ENCODE measurements around the gene CHST3. TPM values are rescaled to one million over a fixed set of nuclear protein-coding genes. Genes with fewer than 3 reads are reported as not detected.

CHST3 gene
- polyA plus RNA-seq, 1 donor (not counting 4 experiments of a cell fraction or from before 2014, with no cell fraction given) = 12.0 TPM

GRCh38 chr10:72034040-72034499 is 69.9 kb downstream of the CHST3 start:
- no peaks in the 10 kb centered on the region for H3K9me1 ChIP-seq (ENCODE audit: control insufficient read depth, extremely low read depth, insufficient read depth, low read length)
- no peak for DNase-seq (ENCODE audit: low read depth, low spot score)
- H3K36me3 ChIP-seq (ENCODE audit: control insufficient read depth in 2 of 2, extremely low read depth in 1 of 2, insufficient read depth in 2 of 2, low read length in 2 of 2) = no peaks in the 10 kb centered on the region
- dilution Hi-C loops (cut with MboI; ENCODE audit: extremely low pct_ligation_motif_present, low sequenced_read_pairs) = no loop called here
- no peaks in the 10 kb centered on the region for H3K9me3 ChIP-seq (ENCODE audit: control insufficient read depth, low read depth, low read length)
- no peaks in the 10 kb centered on the region for H3K4me1 ChIP-seq (ENCODE audit: control insufficient read depth, extremely low read depth, insufficient read depth, low read length)
- H2AFZ ChIP-seq (ENCODE audit: control insufficient read depth, low read length) = no peak overlapping the region
- no peaks in the 10 kb centered on the region for H3K79me2 ChIP-seq (ENCODE audit: control insufficient read depth, insufficient read depth, low read length)
- H3K9ac ChIP-seq (ENCODE audit: control insufficient read depth, extremely low read depth, insufficient read depth, low read length) = no peak overlapping the region
- no peaks in the 10 kb centered on the region for H4K20me1 ChIP-seq (ENCODE audit: control insufficient read depth, extremely low read depth, insufficient read depth, low read length)
- no peak overlapping the region for H3K4me2 ChIP-seq (ENCODE audit: control insufficient read depth, extremely low read depth, insufficient read depth, low read depth, low read length)
- no peak for FAIRE-seq
- no peaks in the 10 kb centered on the region for H3K27me3 ChIP-seq (ENCODE audit: control insufficient read depth, extremely low read depth, insufficient read depth, low read length)
- H3K27ac ChIP-seq (ENCODE audit: control insufficient read depth, insufficient read depth, low read length) = no peak overlapping the region
- TF ChIP-seq, protein P1, sequence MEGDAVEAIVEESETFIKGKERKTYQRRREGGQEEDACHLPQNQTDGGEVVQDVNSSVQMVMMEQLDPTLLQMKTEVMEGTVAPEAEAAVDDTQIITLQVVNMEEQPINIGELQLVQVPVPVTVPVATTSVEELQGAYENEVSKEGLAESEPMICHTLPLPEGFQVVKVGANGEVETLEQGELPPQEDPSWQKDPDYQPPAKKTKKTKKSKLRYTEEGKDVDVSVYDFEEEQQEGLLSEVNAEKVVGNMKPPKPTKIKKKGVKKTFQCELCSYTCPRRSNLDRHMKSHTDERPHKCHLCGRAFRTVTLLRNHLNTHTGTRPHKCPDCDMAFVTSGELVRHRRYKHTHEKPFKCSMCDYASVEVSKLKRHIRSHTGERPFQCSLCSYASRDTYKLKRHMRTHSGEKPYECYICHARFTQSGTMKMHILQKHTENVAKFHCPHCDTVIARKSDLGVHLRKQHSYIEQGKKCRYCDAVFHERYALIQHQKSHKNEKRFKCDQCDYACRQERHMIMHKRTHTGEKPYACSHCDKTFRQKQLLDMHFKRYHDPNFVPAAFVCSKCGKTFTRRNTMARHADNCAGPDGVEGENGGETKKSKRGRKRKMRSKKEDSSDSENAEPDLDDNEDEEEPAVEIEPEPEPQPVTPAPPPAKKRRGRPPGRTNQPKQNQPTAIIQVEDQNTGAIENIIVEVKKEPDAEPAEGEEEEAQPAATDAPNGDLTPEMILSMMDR (optimal IDR thresholded peaks at IDR 0.05 in 1 of 3, IDR thresholded peaks at IDR 0.05 in 1 of 3, conservative IDR thresholded peaks at IDR 0.05 in 1 of 3; ENCODE audit: extremely low read depth in 1 of 3, insufficient read depth in 2 of 3, low read length in 3 of 3) = no peak
- no peak for TF ChIP-seq EZH2 (IDR thresholded peaks at IDR 0.05; ENCODE audit: low read length)
- no peak overlapping the region for H3K4me3 ChIP-seq (ENCODE audit: control insufficient read depth in 2 of 3, extremely low read depth in 1 of 3, insufficient read depth in 2 of 3, low read depth in 1 of 3, low read length in 3 of 3)

DNA sequence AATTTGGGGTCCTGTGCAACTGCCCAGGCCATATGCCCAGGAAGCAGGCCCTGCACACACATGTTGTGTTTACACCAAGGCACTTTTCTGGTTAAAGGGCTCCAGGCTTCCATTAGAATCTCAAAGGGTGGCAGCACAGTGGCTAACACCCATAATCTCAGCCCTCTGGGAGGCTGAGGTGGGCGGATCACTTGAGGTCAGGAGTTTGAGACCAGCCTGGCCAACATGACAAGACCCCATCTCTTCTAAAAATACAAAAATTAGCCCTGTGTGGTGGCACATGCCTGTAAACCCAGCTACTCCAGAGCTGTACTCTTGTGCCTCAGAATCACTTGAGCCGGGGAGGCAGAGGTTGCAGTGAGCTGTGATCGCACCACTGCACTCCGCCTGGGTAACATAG is 70.6 kb downstream of the CHST3 start:
- no peak for FAIRE-seq
- Histone ChIP-seq H2AFZ (ENCODE audit: control insufficient read depth, low read length) (no peak overlapping the region), H4K20me1 (ENCODE audit: control insufficient read depth, extremely low read depth, insufficient read depth, low read length) (no peaks in the 10 kb centered on the region), H3K9me1 (ENCODE audit: control insufficient read depth, extremely low read depth, insufficient read depth, low read length) (no peaks in the 10 kb centered on the region), H3K4me3 (ENCODE audit: control insufficient read depth in 2 of 3, extremely low read depth in 1 of 3, insufficient read depth in 2 of 3, low read depth in 1 of 3, low read length in 3 of 3) (no peak overlapping the region), H3K27ac (ENCODE audit: control insufficient read depth, insufficient read depth, low read length) (no peak overlapping the region), H3K9ac (ENCODE audit: control insufficient read depth, extremely low read depth, insufficient read depth, low read length) (no peak overlapping the region), H3K4me1 (ENCODE audit: control insufficient read depth, extremely low read depth, insufficient read depth, low read length) (no peaks in the 10 kb centered on the region), H3K79me2 (ENCODE audit: control insufficient read depth, insufficient read depth, low read length) (no peaks in the 10 kb centered on the region), H3K9me3 (ENCODE audit: control insufficient read depth, low read depth, low read length) (no peaks in the 10 kb centered on the region), H3K27me3 (ENCODE audit: control insufficient read depth, extremely low read depth, insufficient read depth, low read length) (no peaks in the 10 kb centered on the region), H3K4me2 (ENCODE audit: control insufficient read depth, extremely low read depth, insufficient read depth, low read depth, low read length) (no peak overlapping the region), H3K36me3 (ENCODE audit: control insufficient read depth in 2 of 2, extremely low read depth in 1 of 2, insufficient read depth in 2 of 2, low read length in 2 of 2) (no peaks in the 10 kb centered on the region)
- DNase-seq (ENCODE audit: low read depth, low spot score) = no peak
- dilution Hi-C loops (cut with MboI; ENCODE audit: extremely low pct_ligation_motif_present, low sequenced_read_pairs) = no loop called here
- no peak for TF ChIP-seq EZH2 (IDR thresholded peaks at IDR 0.05; ENCODE audit: low read length)
- TF ChIP-seq, protein P1 (optimal IDR thresholded peaks at IDR 0.05 in 1 of 3, IDR thresholded peaks at IDR 0.05 in 1 of 3, conservative IDR thresholded peaks at IDR 0.05 in 1 of 3; ENCODE audit: extremely low read depth in 1 of 3, insufficient read depth in 2 of 3, low read length in 3 of 3) = no peak

Measured in keratinocyte (primary cell).